Hematopoietic multipotent progenitor cell treated with erythropoietin and hydrocortisone succinate and interleukin-3 and kit ligand, for 15 days (in vitro differentiated cells): ENCODE results near the gene CABLES1.
"Not testable (repeated sequence)": the region's sequence is repeated elsewhere in the genome, so short reads cannot be mapped to it uniquely, and the experiment has no call there.

Source experiments
- DNase-seq: peaks from one replicate; pipeline ENCODE4 v3.0.0-alpha.2; 2015; ENCODE audit warnings: low spot score

CABLES1 gene

GRCh38 chr18:23134780-23135549 lies at the start of gene CABLES1:
TSS of gene CABLES1 (plus strand) at chr18:23135485. CDS start at chr18:23135763, 278 bp downstream.
- no peak for DNase-seq

- DNase-seq: no peak
Observed at GRCh38 chr18:23087352-23087751, 47.9 kb upstream of the CABLES1 start.

GRCh38 chr18:23088310-23088709 lies 47.0 kb upstream of the CABLES1 start:
- no peak for DNase-seq

- DNase-seq: not testable (repeated sequence)
Observed at GRCh38 chr18:23091017-23091993, 44.0 kb upstream of the CABLES1 start.

- no peak for DNase-seq
Observed at GRCh38 chr18:23092121-23092520, 43.2 kb upstream of the CABLES1 start.

- not testable (repeated sequence) for DNase-seq
Observed at GRCh38 chr18:23093130-23093529, 42.2 kb upstream of the CABLES1 start.

- no peak for DNase-seq
Observed at GRCh38 chr18:23093772-23094171, 41.5 kb upstream of the CABLES1 start.

- DNase-seq: no peak
Observed at GRCh38 chr18:23094411-23095190, 40.7 kb upstream of the CABLES1 start.

- DNase-seq: no peak
Observed at GRCh38 chr18:23095463-23095862, 39.8 kb upstream of the CABLES1 start.

- DNase-seq: not testable (repeated sequence)
Observed at GRCh38 chr18:23097016-23097415, 38.3 kb upstream of the CABLES1 start.

GRCh38 chr18:23099621-23100020 lies 35.7 kb upstream of the CABLES1 start:
- DNase-seq: no peak

- DNase-seq: no peak
Observed at GRCh38 chr18:23101861-23102432, 33.3 kb upstream of the CABLES1 start.

GRCh38 chr18:23102493-23103261 lies 32.6 kb upstream of the CABLES1 start:
- DNase-seq: no peak

GRCh38 chr18:23103449-23103848 lies 31.8 kb upstream of the CABLES1 start:
- DNase-seq: no peak

GRCh38 chr18:23105030-23105429 lies 30.3 kb upstream of the CABLES1 start:
- DNase-seq: no peak

- DNase-seq: no peak
Observed at GRCh38 chr18:23105581-23106219, 29.6 kb upstream of the CABLES1 start.

- no peak for DNase-seq
Observed at GRCh38 chr18:23106575-23106974, 28.7 kb upstream of the CABLES1 start.

- no peak for DNase-seq
Observed at GRCh38 chr18:23107718-23108117, 27.6 kb upstream of the CABLES1 start.

- no peak for DNase-seq
Observed at GRCh38 chr18:23108496-23108895, 26.8 kb upstream of the CABLES1 start.

- DNase-seq: not testable (repeated sequence)
Observed at GRCh38 chr18:23109163-23109562, 26.1 kb upstream of the CABLES1 start.
